HepG2 (cell line): Measurements from ENCODE around the gene GABBR2. TPM values are rescaled to one million over a fixed set of nuclear protein-coding genes. Genes with fewer than 3 reads are reported as not detected.

Experiments used
- ARID3A ChIP-seq: IDR thresholded peaks from 2 replicates; pipeline ENCODE4 v1.6.1; 2012; ENCODE audit warnings: low read depth, low read length, improper control_type of control experiment
- MBD4 ChIP-seq: IDR thresholded peaks from 2 replicates; pipeline ENCODE4 v1.6.1; 2012; ENCODE audit warnings: low read length, inconsistent platforms, borderline replicate concordance
- MEIS1 ChIP-seq: sonication (generic); formaldehyde crosslinking; IDR thresholded peaks from 2 replicates; pipeline ENCODE4 v1.9.0; 2021; ENCODE audit warnings: mild to moderate bottlenecking, missing genetic modification reagents, moderate library complexity, borderline replicate concordance
- PTBP1 ChIP-seq: fragments of 200-400 bp; formaldehyde crosslinking; IDR thresholded peaks from 2 replicates; pipeline ENCODE4 v1.6.1; 2018; ENCODE audit warnings: low read length, low read depth; ENCODE audit not compliant: poor library complexity, severe bottlenecking
- ZHX2 ChIP-seq, 2 experiments: sonication (generic) in 1 of 2; formaldehyde crosslinking in 1 of 2; IDR thresholded peaks; 2 replicates each; pipeline versions ENCODE4 v1.6.1 to v1.9.0; 2014 to 2022; ENCODE audit warnings: antibody characterized with exemption in 1 of 2, borderline replicate concordance in 1 of 2, inconsistent platforms in 1 of 2, low read depth in 1 of 2, missing genetic modification reagents in 1 of 2
- ZNF205 ChIP-seq: IDR thresholded peaks from 2 replicates; pipeline ENCODE4 v1.6.1; 2018; ENCODE audit warnings: missing biosample characterization, missing genetic modification reagents
- polyA plus RNA-seq, 8 experiments: library from polyadenylated mRNA; depleted of rRNA in 3 of 8; stranded (reverse) in 7 of 8; unstranded in 1 of 8; fragments of >200 nt; fragmentation: Illumina TruSeq in 4 of 8; extraction: Trizol in 4 of 8; gene quantifications; 2 replicates each; pipeline versions ENCODE4 v1.2.1 to v1.2.3, GENCODE V29; 2011 to 2016; ENCODE audit warnings: low read depth in 4 of 8, missing spikeins in 1 of 8, mixed read lengths in 1 of 8; ENCODE audit not compliant: insufficient read depth in 1 of 8
- total RNA-seq, 5 experiments: library from RNA; depleted of rRNA; stranded (reverse); fragments of >200 nt; fragmentation: Illumina TruSeq; extraction: Trizol; gene quantifications; 2 replicates each; pipeline ENCODE4 v1.2.3, GENCODE V29; 2016; ENCODE audit warnings: low read depth in 1 of 5
- TF ChIP-seq, protein P1 (sequence below): sonication (generic); formaldehyde crosslinking; IDR thresholded peaks from 2 replicates; pipeline ENCODE4 v1.4.0; 2020; ENCODE audit warnings: missing genetic modification reagents

The GABBR2 gene
- total and polyA plus RNA-seq, 2 of the 13 experiments (the other 11 are each of a cell fraction or from before 2014, with no cell fraction given) = 0.02 TPM; not detected in 1

DNA sequence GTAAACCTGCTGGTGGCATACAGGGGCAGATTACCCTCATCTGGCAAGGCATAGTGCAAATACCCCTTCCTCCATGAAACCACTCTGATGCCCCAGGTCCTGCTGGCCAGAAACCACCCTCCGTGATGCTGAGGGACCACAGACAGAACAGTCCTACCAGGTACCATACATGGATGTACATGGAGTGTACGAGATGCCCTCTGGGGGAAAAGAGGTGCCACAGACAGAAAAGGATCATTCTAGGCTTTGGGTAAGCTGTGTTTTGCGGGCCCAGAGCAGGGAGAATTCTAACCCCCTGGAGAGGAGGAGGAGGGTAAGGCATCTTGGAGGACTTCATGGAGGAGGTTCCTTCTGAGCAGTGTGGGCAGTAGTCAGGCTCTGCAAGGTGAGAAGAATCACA lies 68.3 kb downstream of the GABBR2 start (continued):
- TF ChIP-seq ZHX2 (IDR thresholded peaks at IDR 0.05; ENCODE audit: low read depth) (no peak), ZHX2 (CRISPR knock-in tag; IDR thresholded peaks at IDR 0.05; ENCODE audit: borderline replicate concordance) (no peak), MEIS1 (CRISPR knock-in tag) (no peak), ZNF205 (CRISPR knock-in tag) (no peak), MBD4 (no peak), PTBP1 (no peak), ARID3A (no peak)
- TF ChIP-seq, protein P1, sequence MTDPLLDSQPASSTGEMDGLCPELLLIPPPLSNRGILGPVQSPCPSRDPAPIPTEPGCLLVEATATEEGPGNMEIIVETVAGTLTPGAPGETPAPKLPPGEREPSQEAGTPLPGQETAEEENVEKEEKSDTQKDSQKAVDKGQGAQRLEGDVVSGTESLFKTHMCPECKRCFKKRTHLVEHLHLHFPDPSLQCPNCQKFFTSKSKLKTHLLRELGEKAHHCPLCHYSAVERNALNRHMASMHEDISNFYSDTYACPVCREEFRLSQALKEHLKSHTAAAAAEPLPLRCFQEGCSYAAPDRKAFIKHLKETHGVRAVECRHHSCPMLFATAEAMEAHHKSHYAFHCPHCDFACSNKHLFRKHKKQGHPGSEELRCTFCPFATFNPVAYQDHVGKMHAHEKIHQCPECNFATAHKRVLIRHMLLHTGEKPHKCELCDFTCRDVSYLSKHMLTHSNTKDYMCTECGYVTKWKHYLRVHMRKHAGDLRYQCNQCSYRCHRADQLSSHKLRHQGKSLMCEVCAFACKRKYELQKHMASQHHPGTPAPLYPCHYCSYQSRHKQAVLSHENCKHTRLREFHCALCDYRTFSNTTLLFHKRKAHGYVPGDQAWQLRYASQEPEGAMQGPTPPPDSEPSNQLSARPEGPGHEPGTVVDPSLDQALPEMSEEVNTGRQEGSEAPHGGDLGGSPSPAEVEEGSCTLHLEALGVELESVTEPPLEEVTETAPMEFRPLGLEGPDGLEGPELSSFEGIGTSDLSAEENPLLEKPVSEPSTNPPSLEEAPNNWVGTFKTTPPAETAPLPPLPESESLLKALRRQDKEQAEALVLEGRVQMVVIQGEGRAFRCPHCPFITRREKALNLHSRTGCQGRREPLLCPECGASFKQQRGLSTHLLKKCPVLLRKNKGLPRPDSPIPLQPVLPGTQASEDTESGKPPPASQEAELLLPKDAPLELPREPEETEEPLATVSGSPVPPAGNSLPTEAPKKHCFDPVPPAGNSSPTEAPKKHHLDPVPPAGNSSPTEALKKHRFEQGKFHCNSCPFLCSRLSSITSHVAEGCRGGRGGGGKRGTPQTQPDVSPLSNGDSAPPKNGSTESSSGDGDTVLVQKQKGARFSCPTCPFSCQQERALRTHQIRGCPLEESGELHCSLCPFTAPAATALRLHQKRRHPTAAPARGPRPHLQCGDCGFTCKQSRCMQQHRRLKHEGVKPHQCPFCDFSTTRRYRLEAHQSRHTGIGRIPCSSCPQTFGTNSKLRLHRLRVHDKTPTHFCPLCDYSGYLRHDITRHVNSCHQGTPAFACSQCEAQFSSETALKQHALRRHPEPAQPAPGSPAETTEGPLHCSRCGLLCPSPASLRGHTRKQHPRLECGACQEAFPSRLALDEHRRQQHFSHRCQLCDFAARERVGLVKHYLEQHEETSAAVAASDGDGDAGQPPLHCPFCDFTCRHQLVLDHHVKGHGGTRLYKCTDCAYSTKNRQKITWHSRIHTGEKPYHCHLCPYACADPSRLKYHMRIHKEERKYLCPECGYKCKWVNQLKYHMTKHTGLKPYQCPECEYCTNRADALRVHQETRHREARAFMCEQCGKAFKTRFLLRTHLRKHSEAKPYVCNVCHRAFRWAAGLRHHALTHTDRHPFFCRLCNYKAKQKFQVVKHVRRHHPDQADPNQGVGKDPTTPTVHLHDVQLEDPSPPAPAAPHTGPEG (CRISPR knock-in tag) = no peak
- TF ChIP-seq, all 625 proteins: peak for 0
